Psoas muscle (tissue), 8 donors: ENCODE measurements around the gene POC1B. TPM values are rescaled to one million over a fixed set of nuclear protein-coding genes. Genes with fewer than 3 reads are reported as not detected.

Experiments
- ATAC-seq, 4 donors: fragments of 200-7000 bp; cut with Tn5 transposase; one replicate each; pipeline ENCODE4 v1.9.1; 2020; ENCODE audit warnings: moderate library complexity in 3 of 4, mild to moderate bottlenecking in 2 of 4
- DNase-seq, 2 donors: peaks; one replicate each; pipeline ENCODE4 v3.0.0-alpha.2; 2020
- H3K27ac ChIP-seq: fragments of 200-600 bp; one replicate; pipeline ENCODE4 v1.8.0; 2022
- H3K27me3 ChIP-seq, 3 donors: fragments of 200-600 bp in 1 of 3; one replicate each; pipeline versions ENCODE4 v1.6.1 to v1.8.0; 2013 to 2022; ENCODE audit warnings: low read length in 2 of 3, mild to moderate bottlenecking in 2 of 3, moderate library complexity in 1 of 3; ENCODE audit not compliant: insufficient read depth in 3 of 3
- H3K36me3 ChIP-seq, 2 donors: fragments of 200-600 bp in 1 of 2; one replicate each; pipeline versions ENCODE4 v1.6.1 to v1.8.0; 2013 to 2022; ENCODE audit warnings: low read depth in 1 of 2, mild to moderate bottlenecking in 1 of 2, moderate library complexity in 1 of 2; ENCODE audit not compliant: insufficient read depth in 1 of 2
- H3K4me1 ChIP-seq: fragments of 200-600 bp; one replicate; pipeline ENCODE4 v1.8.0; 2022
- H3K4me3 ChIP-seq: fragments of 200-600 bp; one replicate; pipeline ENCODE4 v1.8.0; 2022; ENCODE audit warnings: mild to moderate bottlenecking
- H3K9me3 ChIP-seq: fragments of 200-600 bp; one replicate; pipeline ENCODE4 v1.8.0; 2022
- CTCF ChIP-seq: fragments of 200-600 bp; IDR thresholded peaks from one replicate; pipeline ENCODE4 v1.8.0; 2022; ENCODE audit warnings: antibody characterized with exemption
- WGBS, 3 donors: extraction: QIAGEN DNeasy Blood & Tissue Kit; methylation state at CpG; one replicate each; pipeline versions ENCODE4 v1.1.6 to v1.1.7; 2013; 5-methylcytosine and 5-hydroxymethylcytosine counted together
- intact Hi-C, 2 donors: fragments of 100-400 bp; cut with DNase I; formaldehyde crosslinking; loops; one replicate each; pipeline versions ENCODE4 v1.11.0 to v1.14.2; 2022
- polyA plus RNA-seq, 3 donors: library from polyadenylated mRNA; stranded (reverse); fragments of 200-250 nt; gene quantifications; one replicate each; pipeline ENCODE4 v1.2.3, GENCODE V29; 2013
- total RNA-seq, 4 donors: library from RNA; stranded (reverse); fragmentation: NEBNext Ultra II Directional in 2 of 4; extraction: Animal tissue kit (Norgen Biotek cat#: 25700) in 2 of 4; gene quantifications; one replicate each; pipeline versions ENCODE4 v1.2.1 to v1.2.4, GENCODE V29; 2021 to 2023
- donor health status: healthy with polysubstance abuse.
- donor health status: DM: no; HTN: no; CAD: no; lungs with moderate emphysema.
- donor health status: Bipolar disorder and iron deficiency.
- donor health status: healthy.
- donor health status: DM: yes; HTN: yes; CAD: no.
- donor health status: DM: no; HTN: no; CAD: no.
- donor health status: DM: no; HTN: no; CAD: no.
- donor health status: DM: yes; HTN: yes; CAD: no.

Gene POC1B
- total and polyA plus RNA-seq, 7 donors = 2.9 to 8.1 (median 5.3) TPM

GRCh38 chr12:89437231-89437630 lies 88.6 kb downstream of the POC1B start:
- Histone ChIP-seq H3K27me3 (no peaks in the 10 kb centered on the region), H3K4me3 (no peak overlapping the region), H3K27ac (no peak overlapping the region), H3K36me3 (no peaks in the 10 kb centered on the region), H3K4me1 (no peaks in the 10 kb centered on the region), H3K9me3 (no peaks in the 10 kb centered on the region)
- ATAC-seq (no peak), DNase-seq (no peak)
- TF ChIP-seq CTCF = no peak
- WGBS, 3 donors = 89 to 93% (median 91%) methylated on average over 4 of the region's 4 CpGs
- intact Hi-C loops = no loop called here

- intact Hi-C loops = no loop called here
- DNase-seq (no peak), ATAC-seq (no peak)
- Histone ChIP-seq H3K9me3 (no peaks in the 10 kb centered on the region), H3K4me3 (no peak overlapping the region), H3K4me1 (no peaks in the 10 kb centered on the region), H3K27me3 (no peaks in the 10 kb centered on the region), H3K27ac (no peak overlapping the region), H3K36me3 (no peaks in the 10 kb centered on the region)
- no peak for TF ChIP-seq CTCF
- 78 to 84% (median 84%) methylated on average over 6 of the region's 6 CpGs for WGBS, 3 donors
Observed at GRCh38 chr12:89436062-89436461, 89.8 kb downstream of the POC1B start.

- no peaks in the 10 kb centered on the region for H3K4me1 ChIP-seq
- no peak for TF ChIP-seq CTCF
- intact Hi-C loops = no loop called here
- H3K27me3 ChIP-seq = no peaks in the 10 kb centered on the region
- H3K9me3 ChIP-seq = no peaks in the 10 kb centered on the region
- no peaks in the 10 kb centered on the region for H3K36me3 ChIP-seq
- 85 to 89% (median 86%) methylated on average over 4 of the region's 4 CpGs for WGBS, 3 donors
- H3K4me3 ChIP-seq = no peak overlapping the region
- no peak for DNase-seq
- ATAC-seq = no peak
- H3K27ac ChIP-seq = no peak overlapping the region
Observed at GRCh38 chr12:89433634-89434033, 92.2 kb downstream of the POC1B start.

GRCh38 chr12:89432396-89432795 lies 93.5 kb downstream of the POC1B start:
- WGBS, 3 donors = 94 to 100% (median 99%) methylated on average over 1 of the region's 1 CpG
- intact Hi-C loops = no loop called here

More at GRCh38 chr12:89432396-89432795, 93.5 kb downstream of the POC1B start:
- Histone ChIP-seq H3K9me3 (no peaks in the 10 kb centered on the region), H3K4me1 (no peaks in the 10 kb centered on the region), H3K27ac (no peak overlapping the region), H3K4me3 (no peak overlapping the region), H3K27me3 (no peaks in the 10 kb centered on the region), H3K36me3 (no peaks in the 10 kb centered on the region)
- ATAC-seq (no peak), DNase-seq (no peak)
- TF ChIP-seq CTCF = no peak
